ENCODE data around the gene C1orf226. TPM values are rescaled to one million over a fixed set of nuclear protein-coding genes. Genes with fewer than 3 reads are reported as not detected.

The C1orf226 gene
- total and polyA plus RNA-seq, 9 of the 15 experiments (the other 6 are each of a cell fraction or from before 2014, with no cell fraction given), result 0.10 to 1.4 (median 0.47) TPM

DNA sequence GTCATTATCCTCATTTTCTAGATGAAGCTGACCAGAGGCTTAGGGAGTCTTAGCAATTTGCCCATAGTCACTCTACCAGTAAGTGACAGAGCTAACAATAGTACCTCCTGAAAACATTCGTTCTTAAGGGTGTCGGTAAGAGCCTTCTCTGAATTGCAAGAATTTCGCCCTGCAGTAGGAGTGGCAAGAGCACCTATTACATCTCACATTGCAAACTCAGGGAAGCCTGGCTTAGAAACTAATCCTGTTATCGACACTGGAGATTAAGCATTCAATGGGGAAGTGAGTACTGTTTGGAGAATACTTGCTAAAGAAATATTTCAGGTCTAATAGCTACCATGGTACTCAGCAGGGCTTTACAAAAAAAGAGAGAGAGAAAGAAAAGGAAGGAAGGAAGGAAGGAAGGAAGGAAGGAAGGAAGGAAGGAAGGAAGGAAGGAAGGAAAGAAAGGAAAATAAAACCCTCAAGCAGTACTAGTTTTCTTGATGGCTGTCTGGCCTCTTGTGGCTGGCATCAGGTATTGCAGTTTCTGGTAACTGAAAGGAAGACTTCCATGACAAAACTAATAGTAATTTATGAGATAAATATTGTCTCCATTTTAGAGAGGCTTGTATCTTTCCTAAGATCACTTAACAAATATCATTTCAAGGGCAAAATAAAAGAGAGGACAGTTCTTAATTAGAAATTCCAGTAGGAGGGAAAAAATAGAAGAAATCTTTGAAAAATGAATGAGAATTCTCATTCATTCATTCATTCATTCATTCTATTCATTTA lies 10.4 kb downstream of the C1orf226 start (continued):
- TF ChIP-seq, protein P1, sequence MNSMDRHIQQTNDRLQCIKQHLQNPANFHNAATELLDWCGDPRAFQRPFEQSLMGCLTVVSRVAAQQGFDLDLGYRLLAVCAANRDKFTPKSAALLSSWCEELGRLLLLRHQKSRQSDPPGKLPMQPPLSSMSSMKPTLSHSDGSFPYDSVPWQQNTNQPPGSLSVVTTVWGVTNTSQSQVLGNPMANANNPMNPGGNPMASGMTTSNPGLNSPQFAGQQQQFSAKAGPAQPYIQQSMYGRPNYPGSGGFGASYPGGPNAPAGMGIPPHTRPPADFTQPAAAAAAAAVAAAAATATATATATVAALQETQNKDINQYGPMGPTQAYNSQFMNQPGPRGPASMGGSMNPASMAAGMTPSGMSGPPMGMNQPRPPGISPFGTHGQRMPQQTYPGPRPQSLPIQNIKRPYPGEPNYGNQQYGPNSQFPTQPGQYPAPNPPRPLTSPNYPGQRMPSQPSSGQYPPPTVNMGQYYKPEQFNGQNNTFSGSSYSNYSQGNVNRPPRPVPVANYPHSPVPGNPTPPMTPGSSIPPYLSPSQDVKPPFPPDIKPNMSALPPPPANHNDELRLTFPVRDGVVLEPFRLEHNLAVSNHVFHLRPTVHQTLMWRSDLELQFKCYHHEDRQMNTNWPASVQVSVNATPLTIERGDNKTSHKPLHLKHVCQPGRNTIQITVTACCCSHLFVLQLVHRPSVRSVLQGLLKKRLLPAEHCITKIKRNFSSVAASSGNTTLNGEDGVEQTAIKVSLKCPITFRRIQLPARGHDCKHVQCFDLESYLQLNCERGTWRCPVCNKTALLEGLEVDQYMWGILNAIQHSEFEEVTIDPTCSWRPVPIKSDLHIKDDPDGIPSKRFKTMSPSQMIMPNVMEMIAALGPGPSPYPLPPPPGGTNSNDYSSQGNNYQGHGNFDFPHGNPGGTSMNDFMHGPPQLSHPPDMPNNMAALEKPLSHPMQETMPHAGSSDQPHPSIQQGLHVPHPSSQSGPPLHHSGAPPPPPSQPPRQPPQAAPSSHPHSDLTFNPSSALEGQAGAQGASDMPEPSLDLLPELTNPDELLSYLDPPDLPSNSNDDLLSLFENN (IDR thresholded peaks at IDR 0.05; ENCODE audit: low read depth in 2 of 2, low read length in 2 of 2), result no peak
- TF ChIP-seq NCOA2 (IDR thresholded peaks at IDR 0.05; ENCODE audit: partially characterized antibody in 2 of 2), result peak in 1 of 2 experiments; percentile 43
- TF ChIP-seq, protein P2, sequence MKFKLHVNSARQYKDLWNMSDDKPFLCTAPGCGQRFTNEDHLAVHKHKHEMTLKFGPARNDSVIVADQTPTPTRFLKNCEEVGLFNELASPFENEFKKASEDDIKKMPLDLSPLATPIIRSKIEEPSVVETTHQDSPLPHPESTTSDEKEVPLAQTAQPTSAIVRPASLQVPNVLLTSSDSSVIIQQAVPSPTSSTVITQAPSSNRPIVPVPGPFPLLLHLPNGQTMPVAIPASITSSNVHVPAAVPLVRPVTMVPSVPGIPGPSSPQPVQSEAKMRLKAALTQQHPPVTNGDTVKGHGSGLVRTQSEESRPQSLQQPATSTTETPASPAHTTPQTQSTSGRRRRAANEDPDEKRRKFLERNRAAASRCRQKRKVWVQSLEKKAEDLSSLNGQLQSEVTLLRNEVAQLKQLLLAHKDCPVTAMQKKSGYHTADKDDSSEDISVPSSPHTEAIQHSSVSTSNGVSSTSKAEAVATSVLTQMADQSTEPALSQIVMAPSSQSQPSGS (CRISPR knock-in tag; IDR thresholded peaks at IDR 0.05), result no peak
- TF ChIP-seq, protein P3, sequence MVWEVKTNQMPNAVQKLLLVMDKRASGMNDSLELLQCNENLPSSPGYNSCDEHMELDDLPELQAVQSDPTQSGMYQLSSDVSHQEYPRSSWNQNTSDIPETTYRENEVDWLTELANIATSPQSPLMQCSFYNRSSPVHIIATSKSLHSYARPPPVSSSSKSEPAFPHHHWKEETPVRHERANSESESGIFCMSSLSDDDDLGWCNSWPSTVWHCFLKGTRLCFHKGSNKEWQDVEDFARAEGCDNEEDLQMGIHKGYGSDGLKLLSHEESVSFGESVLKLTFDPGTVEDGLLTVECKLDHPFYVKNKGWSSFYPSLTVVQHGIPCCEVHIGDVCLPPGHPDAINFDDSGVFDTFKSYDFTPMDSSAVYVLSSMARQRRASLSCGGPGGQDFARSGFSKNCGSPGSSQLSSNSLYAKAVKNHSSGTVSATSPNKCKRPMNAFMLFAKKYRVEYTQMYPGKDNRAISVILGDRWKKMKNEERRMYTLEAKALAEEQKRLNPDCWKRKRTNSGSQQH (CRISPR knock-in tag; IDR thresholded peaks at IDR 0.05), result peak; percentile 84; the same call in 1 of the 2 replicates
- no peak for TF ChIP-seq ZNF444 (CRISPR knock-in tag; IDR thresholded peaks at IDR 0.05)
- no peak for TF ChIP-seq XRCC3 (IDR thresholded peaks at IDR 0.05)
- TF ChIP-seq NR3C1 (CRISPR knock-in tag; IDR thresholded peaks at IDR 0.05), result no peak
- no peak for TF ChIP-seq HMG20A (CRISPR knock-in tag; conservative IDR thresholded peaks at IDR 0.05)
- TF ChIP-seq TAL1 (IDR thresholded peaks at IDR 0.05), result peak; percentile 42; the same call in 1 of the 2 replicates
- TF ChIP-seq, protein P4, sequence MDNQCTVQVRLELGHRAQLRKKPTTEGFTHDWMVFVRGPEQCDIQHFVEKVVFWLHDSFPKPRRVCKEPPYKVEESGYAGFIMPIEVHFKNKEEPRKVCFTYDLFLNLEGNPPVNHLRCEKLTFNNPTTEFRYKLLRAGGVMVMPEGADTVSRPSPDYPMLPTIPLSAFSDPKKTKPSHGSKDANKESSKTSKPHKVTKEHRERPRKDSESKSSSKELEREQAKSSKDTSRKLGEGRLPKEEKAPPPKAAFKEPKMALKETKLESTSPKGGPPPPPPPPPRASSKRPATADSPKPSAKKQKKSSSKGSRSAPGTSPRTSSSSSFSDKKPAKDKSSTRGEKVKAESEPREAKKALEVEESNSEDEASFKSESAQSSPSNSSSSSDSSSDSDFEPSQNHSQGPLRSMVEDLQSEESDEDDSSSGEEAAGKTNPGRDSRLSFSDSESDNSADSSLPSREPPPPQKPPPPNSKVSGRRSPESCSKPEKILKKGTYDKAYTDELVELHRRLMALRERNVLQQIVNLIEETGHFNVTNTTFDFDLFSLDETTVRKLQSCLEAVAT (IDR thresholded peaks at IDR 0.05), result peak; percentile 82 to 90
- TF ChIP-seq ZNF507 (tag; conservative IDR thresholded peaks at IDR 0.05), result no peak
- TF ChIP-seq MTA3 (IDR thresholded peaks at IDR 0.05; ENCODE audit: borderline replicate concordance), result no peak
- TF ChIP-seq SIN3A (IDR thresholded peaks at IDR 0.05; ENCODE audit: borderline replicate concordance in 2 of 2, control insufficient read depth in 1 of 2, low read depth in 2 of 2, low read length in 2 of 2), result no peak
- TF ChIP-seq, protein P5, sequence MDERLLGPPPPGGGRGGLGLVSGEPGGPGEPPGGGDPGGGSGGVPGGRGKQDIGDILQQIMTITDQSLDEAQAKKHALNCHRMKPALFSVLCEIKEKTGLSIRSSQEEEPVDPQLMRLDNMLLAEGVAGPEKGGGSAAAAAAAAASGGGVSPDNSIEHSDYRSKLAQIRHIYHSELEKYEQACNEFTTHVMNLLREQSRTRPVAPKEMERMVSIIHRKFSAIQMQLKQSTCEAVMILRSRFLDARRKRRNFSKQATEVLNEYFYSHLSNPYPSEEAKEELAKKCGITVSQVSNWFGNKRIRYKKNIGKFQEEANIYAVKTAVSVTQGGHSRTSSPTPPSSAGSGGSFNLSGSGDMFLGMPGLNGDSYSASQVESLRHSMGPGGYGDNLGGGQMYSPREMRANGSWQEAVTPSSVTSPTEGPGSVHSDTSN (CRISPR knock-in tag; IDR thresholded peaks at IDR 0.05; ENCODE audit: low read depth), result no peak
- TF ChIP-seq, protein P5 (tag; conservative IDR thresholded peaks at IDR 0.05; ENCODE audit: low read depth), result peak; percentile 76
